Measurements from ENCODE around the gene IGF2. TPM values are rescaled to one million over a fixed set of nuclear protein-coding genes. Genes with fewer than 3 reads are reported as not detected.

Gene IGF2
- total RNA-seq, 1 experiment from 2014 or later, result 1.5 TPM

GRCh38 chr11:2113776-2114175, 25.4 kb downstream of the IGF2 start (continued):
- TF ChIP-seq, protein P1, sequence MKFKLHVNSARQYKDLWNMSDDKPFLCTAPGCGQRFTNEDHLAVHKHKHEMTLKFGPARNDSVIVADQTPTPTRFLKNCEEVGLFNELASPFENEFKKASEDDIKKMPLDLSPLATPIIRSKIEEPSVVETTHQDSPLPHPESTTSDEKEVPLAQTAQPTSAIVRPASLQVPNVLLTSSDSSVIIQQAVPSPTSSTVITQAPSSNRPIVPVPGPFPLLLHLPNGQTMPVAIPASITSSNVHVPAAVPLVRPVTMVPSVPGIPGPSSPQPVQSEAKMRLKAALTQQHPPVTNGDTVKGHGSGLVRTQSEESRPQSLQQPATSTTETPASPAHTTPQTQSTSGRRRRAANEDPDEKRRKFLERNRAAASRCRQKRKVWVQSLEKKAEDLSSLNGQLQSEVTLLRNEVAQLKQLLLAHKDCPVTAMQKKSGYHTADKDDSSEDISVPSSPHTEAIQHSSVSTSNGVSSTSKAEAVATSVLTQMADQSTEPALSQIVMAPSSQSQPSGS (CRISPR knock-in tag; IDR thresholded peaks at IDR 0.05; ENCODE audit: borderline replicate concordance, low read depth), result no peak
- TF ChIP-seq, protein P2, sequence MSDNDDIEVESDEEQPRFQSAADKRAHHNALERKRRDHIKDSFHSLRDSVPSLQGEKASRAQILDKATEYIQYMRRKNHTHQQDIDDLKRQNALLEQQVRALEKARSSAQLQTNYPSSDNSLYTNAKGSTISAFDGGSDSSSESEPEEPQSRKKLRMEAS (CRISPR knock-in tag; IDR thresholded peaks at IDR 0.05), result no peak
- no peak for TF ChIP-seq FOXP1 (CRISPR knock-in tag; IDR thresholded peaks at IDR 0.05; ENCODE audit: borderline replicate concordance)
- TF ChIP-seq ETV6 (CRISPR knock-in tag; IDR thresholded peaks at IDR 0.05), result no peak

DNA sequence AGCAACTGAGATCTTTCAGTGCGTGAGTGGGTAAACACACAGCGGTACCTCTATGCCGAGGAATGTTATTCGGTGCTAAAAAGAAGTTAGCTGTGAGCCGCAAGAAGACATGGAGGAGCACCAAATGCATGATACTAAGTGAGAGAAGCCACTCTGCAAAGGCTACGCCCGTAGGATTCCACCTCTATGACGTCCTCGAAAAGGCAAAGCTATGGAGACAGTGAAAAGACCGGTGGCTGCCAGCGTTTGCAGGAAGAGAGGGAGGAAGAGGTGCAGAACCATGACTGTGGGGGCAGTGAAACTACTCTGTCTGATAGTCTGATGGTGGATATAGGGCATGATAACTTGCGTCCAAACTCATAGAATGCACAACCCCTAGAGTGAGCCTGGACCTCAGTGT, 28.7 kb downstream of the IGF2 start:
- no peak for DNase-seq (ENCODE audit: low spot score)
- ChIA-PET POLR2A (no interaction called here), CTCF (no interaction called here)
- peaks cover 13% of the 10 kb centered on the region for H3K4me1 Mint-ChIP-seq
- H3K9me3 Mint-ChIP-seq, result no peaks in the 10 kb centered on the region; the same call in 1 of the 2 replicates
- peaks cover 12% of the 10 kb centered on the region for H3K27me3 Mint-ChIP-seq (ENCODE audit: low read depth)
- TF ChIP-seq CREM (CRISPR knock-in tag; IDR thresholded peaks at IDR 0.05) (no peak), EMX1 (CRISPR knock-in tag; IDR thresholded peaks at IDR 0.05) (no peak), GRHL2 (CRISPR knock-in tag; IDR thresholded peaks at IDR 0.05; ENCODE audit: insufficient replicate concordance, severe bottlenecking) (no peak), ZBTB21 (CRISPR knock-in tag; IDR thresholded peaks at IDR 0.05; ENCODE audit: borderline replicate concordance) (no peak), TEAD1 (CRISPR knock-in tag; IDR thresholded peaks at IDR 0.05) (no peak), ATF6 (CRISPR knock-in tag; IDR thresholded peaks at IDR 0.05) (no peak)
- TF ChIP-seq, protein P3, sequence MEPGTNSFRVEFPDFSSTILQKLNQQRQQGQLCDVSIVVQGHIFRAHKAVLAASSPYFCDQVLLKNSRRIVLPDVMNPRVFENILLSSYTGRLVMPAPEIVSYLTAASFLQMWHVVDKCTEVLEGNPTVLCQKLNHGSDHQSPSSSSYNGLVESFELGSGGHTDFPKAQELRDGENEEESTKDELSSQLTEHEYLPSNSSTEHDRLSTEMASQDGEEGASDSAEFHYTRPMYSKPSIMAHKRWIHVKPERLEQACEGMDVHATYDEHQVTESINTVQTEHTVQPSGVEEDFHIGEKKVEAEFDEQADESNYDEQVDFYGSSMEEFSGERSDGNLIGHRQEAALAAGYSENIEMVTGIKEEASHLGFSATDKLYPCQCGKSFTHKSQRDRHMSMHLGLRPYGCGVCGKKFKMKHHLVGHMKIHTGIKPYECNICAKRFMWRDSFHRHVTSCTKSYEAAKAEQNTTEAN (CRISPR knock-in tag; IDR thresholded peaks at IDR 0.05), result no peak
- ATAC-seq, result no peak
- no peaks in the 10 kb centered on the region for H3K36me3 Mint-ChIP-seq
- H3K4me3 Mint-ChIP-seq, result no peak overlapping the region
- no peak overlapping the region for H3K27ac Mint-ChIP-seq

- CTCF ChIA-PET, result interaction anchor here (0.9 to 1.5 kb wide), 7 partner anchors 9 to 161 kb away, joined by 3 to 12 read pairs (median 5); no protein-coding TSS in a partner anchor
- Mint-ChIP-seq H3K36me3 (no peaks in the 10 kb centered on the region), H3K27me3 (ENCODE audit: low read depth) (peaks cover 12% of the 10 kb centered on the region)
Observed at GRCh38 chr11:2109541-2110019, 29.6 kb downstream of the IGF2 start.

More at GRCh38 chr11:2109541-2110019, 29.6 kb downstream of the IGF2 start:
- no peaks in the 10 kb centered on the region; the same call in 1 of the 2 replicates for H3K9me3 Mint-ChIP-seq
- no peak overlapping the region for H3K4me3 Mint-ChIP-seq
- H3K27ac Mint-ChIP-seq, result no peak overlapping the region
- H3K4me1 Mint-ChIP-seq, result peaks cover 13% of the 10 kb centered on the region
- peak; percentile 80 for ATAC-seq
- DNase-seq (ENCODE audit: low spot score), result no peak
- POLR2A ChIA-PET, result no interaction called here
- TF ChIP-seq JUN (CRISPR knock-in tag; IDR thresholded peaks at IDR 0.05), result no peak
- TF ChIP-seq, protein P4, sequence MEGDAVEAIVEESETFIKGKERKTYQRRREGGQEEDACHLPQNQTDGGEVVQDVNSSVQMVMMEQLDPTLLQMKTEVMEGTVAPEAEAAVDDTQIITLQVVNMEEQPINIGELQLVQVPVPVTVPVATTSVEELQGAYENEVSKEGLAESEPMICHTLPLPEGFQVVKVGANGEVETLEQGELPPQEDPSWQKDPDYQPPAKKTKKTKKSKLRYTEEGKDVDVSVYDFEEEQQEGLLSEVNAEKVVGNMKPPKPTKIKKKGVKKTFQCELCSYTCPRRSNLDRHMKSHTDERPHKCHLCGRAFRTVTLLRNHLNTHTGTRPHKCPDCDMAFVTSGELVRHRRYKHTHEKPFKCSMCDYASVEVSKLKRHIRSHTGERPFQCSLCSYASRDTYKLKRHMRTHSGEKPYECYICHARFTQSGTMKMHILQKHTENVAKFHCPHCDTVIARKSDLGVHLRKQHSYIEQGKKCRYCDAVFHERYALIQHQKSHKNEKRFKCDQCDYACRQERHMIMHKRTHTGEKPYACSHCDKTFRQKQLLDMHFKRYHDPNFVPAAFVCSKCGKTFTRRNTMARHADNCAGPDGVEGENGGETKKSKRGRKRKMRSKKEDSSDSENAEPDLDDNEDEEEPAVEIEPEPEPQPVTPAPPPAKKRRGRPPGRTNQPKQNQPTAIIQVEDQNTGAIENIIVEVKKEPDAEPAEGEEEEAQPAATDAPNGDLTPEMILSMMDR (IDR thresholded peaks at IDR 0.05), result no peak
- TF ChIP-seq, protein P2 (CRISPR knock-in tag; IDR thresholded peaks at IDR 0.05), result peak; percentile 42; the same call in 1 of the 2 replicates
- TF ChIP-seq FOXP1 (CRISPR knock-in tag; IDR thresholded peaks at IDR 0.05; ENCODE audit: borderline replicate concordance), result peak; percentile 23; the same call in 1 of the 2 replicates
- no peak for TF ChIP-seq PRDM15 (CRISPR knock-in tag; IDR thresholded peaks at IDR 0.05)
